8988T (cell line): ENCODE results near the gene ZNF423.

Experiments used
- DNase-seq: peaks from one replicate; pipeline ENCODE4 v3.0.0; 2011

The ZNF423 gene

GRCh38 chr16:49545243-49545642, 310.7 kb downstream of the ZNF423 start:
- no peak for DNase-seq

DNA sequence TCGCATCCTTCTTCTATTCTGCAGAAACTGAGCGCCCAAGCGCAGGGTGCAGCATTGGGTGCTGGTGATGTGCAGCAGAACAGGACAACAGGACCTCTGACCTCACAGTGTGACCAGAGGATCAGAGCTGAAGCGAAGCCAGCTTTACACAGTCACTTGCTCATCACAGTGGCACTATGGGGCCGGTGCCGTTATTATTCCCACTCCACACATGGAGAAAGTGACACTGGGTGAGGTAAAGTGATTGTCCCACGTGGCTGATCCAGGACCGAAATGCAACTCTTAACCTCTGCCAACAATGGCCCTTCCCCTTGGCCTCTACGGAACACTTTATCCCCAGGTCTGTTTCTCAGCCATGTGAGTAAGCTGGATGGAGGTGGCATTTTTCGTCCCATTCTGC, 311.1 kb downstream of the ZNF423 start:
- no peak for DNase-seq

- DNase-seq, result no peak
These were observed 312.3 kb downstream of the ZNF423 start for GRCh38 chr16:49543631-49543946.

DNA sequence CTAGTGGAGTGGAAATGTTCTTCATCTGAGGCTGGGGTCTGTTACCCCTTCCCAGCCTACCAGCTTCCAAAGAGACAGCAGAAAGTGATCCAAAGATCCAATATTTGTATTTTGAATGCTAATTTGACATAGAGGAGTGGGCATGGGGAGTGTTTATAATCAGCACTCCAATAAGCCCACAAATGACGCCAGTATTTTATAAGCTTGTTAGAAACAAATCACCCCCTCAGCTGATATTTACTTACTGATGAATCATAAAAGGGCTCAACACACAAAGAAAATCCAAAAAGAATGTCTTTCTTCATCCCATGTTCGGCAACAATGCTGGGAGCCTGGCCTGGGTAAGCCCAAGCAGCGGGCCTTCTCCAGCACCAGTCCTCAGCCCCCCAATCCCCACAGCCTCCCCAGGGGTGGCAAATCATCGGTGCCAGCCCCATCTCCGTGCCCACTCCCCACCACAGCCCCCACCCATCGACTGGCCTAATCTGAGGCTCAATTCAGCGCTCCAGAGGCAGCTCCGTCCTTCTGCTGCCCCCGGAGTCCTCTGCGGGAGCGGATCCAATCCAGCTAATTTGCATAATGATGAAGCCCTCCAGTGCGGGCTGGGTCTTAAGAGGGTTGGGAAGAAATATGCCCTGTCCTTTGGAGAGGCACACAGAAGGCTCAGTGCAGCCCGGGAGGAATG, 312.8 kb downstream of the ZNF423 start:
- no peak for DNase-seq

GRCh38 chr16:49542391-49542891, 313.5 kb downstream of the ZNF423 start:
- DNase-seq, result no peak

DNA sequence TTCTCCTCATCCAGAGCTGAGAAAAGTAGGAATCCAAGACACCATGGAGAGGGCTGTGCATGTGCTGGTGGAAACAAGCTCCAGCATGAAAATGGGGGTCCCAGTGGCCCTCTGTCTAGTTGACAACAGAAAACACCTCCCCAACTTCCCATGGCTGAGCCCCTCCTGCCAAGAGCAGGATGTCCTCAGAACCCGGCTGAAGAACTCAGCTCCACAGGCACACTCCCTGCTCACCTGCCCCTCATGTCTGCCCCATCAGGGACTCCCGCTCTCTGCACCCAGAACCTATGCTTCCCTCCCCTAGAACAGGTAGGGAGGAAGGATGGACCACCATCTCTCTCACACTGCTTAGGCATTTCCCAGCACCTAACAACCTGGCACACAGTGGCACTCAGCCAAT, 315.1 kb downstream of the ZNF423 start:
- no peak for DNase-seq

GRCh38 chr16:49539758-49540157, 316.2 kb downstream of the ZNF423 start:
- DNase-seq, result no peak

GRCh38 chr16:49537924-49538459, 317.9 kb downstream of the ZNF423 start:
- no peak for DNase-seq

GRCh38 chr16:49534901-49535610, 320.9 kb downstream of the ZNF423 start:
- no peak for DNase-seq

DNA sequence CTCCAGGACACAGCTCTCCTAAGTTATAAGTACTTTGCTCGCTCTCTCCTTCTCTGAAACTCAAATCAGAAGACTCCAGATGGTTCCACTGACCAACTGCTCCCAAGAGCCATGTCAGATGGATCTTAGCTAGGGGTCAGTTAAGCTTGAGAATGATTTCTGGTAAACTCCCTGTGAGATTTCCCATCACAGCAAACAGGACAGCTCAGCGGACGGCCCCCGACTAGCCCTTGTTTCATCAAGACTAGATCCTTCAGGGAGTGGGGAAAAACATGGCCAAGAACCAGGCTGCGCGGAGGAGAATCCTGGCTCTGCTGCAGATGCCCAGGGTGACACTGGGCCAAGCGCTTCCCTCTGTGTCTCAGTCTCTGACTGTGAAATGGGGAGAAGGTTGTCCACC, 322.5 kb downstream of the ZNF423 start:
- DNase-seq, result no peak

DNA sequence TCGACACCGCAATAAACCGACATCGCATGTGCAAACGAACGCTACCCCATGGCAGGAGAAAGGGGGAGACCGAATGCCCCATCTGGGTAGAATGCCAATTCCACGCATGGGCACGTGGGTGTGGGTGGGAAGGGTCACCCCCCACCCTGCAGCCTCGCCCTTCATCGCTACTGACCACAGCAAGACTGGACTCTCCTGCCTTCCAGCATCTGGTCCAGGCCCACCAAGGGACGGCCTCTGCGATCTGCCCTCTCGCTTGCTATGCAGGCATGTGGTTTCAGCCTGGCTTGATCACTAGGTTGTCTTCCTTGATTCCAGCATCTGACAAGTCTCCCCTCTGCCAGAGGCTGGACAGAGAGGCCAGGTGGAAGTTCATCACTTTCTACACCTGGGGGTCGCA, 323.0 kb downstream of the ZNF423 start:
- no peak for DNase-seq

DNA sequence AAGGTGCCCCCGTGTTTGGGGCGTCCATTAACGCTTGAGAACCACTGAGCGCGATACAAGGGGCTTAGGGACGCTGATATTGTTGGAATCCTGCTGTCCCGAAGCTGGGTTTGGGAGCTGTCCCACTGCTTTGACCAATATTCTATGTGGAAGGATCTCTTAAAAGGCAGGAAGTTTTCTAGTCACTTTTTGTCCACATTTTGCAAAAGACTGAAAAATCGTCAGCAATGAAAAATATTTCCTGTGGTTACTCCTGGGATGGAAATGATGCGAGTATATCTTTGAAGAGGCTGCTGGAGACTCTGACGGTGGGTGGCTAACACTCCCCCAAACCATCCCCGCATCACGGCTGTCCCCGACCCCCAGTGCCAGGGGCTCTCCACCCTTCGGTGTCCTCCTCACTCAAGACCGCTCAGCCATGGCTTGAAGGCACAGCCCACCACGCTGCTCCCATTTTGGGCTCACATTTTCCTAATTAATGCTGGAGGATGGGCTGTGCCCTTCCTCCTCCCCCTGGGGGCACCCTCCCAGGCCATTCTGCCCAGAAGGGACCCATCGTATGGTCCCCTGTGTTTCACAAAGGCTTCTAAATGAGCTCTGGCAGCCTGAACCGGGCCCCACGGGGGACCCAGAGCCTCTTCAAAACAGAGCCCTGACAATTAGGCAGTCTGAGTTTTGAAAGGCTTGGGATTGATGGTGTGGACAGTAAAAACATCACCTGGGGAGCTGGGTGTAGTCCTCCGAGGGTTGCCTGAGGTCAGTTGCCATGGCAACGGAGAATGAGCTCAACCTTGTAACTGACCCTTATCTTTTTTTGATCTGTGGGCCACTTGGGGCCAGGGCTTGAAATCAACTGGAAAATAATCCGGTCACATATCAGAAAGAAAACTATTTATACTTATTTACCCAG, 323.7 kb downstream of the ZNF423 start:
- no peak for DNase-seq

DNA sequence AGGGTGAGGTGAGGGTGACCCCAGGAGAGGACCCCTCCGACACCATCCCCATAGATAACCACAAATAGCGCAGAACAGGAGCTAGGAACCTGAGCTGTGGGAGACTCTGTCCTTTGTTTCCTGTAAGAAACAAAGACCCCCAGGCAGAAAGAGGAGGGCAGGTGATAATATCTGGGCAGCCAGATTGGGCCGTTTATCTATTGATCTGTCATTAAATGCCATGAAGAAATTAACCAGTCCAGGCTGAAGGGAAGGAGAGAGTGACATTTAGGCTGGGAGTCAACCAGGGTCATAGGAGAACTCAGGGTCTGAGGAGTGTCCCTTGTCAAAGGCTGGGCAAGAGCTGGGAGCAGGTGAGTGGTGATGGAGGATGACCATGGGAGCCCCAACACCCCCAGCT, 324.5 kb downstream of the ZNF423 start:
- DNase-seq, result no peak

- DNase-seq, result no peak
These were observed 325.4 kb downstream of the ZNF423 start for GRCh38 chr16:49530427-49530970.

- no peak for DNase-seq
These were observed 326.4 kb downstream of the ZNF423 start for GRCh38 chr16:49529411-49530045.

- DNase-seq, result no peak
These were observed 327.0 kb downstream of the ZNF423 start for GRCh38 chr16:49528866-49529288.

DNA sequence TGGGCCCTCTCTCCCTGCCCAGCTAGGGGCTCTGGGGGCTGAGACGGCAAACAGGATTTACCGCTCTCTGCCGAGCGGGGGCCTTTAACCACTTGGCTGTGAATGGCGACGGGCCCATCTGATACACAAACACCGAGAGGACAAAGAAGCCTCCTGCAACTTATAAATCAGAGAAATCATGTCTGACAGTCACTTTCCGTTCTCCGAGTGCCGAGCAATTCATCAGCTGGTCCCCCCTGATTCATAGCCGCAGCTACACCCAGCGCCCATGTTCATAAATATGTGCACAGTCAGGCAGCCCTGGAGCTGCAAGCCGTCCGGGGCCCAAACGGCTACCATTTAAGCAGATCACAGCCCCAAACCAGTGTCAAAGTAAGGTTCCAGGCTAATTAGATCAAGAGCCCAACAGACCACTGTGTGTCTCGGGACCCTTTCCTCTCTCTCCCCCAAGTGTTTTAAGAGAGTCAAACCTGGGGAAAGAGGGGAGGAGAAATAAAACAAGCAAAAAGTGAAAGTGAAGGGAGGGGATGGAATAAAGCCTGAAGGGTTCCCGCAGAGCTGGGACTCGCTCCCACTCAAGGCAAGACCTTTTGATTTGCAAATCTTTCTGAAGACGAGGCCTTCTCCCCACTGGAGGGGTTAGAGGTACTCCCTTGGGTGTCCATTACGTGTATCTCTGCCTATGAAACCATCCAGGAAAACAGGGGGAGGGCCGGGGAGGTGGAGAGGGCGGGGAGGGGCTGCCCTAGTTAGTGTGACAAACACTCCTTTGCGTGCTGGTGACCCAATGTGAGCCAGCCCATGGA, 327.6 kb downstream of the ZNF423 start:
- DNase-seq, result no peak

GRCh38 chr16:49527611-49528010, 328.3 kb downstream of the ZNF423 start:
- no peak for DNase-seq

- DNase-seq, result no peak
These were observed 329.0 kb downstream of the ZNF423 start for GRCh38 chr16:49526860-49527365.

- DNase-seq, result no peak
These were observed 331.0 kb downstream of the ZNF423 start for GRCh38 chr16:49524947-49525315.

- DNase-seq, result no peak
These were observed 331.5 kb downstream of the ZNF423 start for GRCh38 chr16:49524216-49524946.
